Epithelial cell of esophagus (primary cell): ENCODE results near the gene LIPJ.

Source experiments
- DNase-seq: peaks from one replicate; pipeline ENCODE4 v3.0.0; 2010; ENCODE audit warnings: low read depth
- H3K4me3 ChIP-seq: 2 replicates; pipeline ENCODE4 v1.5.1; 2011; ENCODE audit warnings: mild to moderate bottlenecking, low read length, control low read depth
- TF ChIP-seq, protein P1 (sequence below): IDR thresholded peaks from 2 replicates; pipeline ENCODE4 v1.5.1; 2011; ENCODE audit warnings: low read depth, mild to moderate bottlenecking, low read length, control low read depth, inconsistent platforms; ENCODE audit not compliant: insufficient read depth; ENCODE audit errors: missing control alignments

The LIPJ gene

GRCh38 chr10:88594482-88594881 is 7.9 kb downstream of the LIPJ start:
- no peak overlapping the region for H3K4me3 ChIP-seq
- TF ChIP-seq, protein P1, sequence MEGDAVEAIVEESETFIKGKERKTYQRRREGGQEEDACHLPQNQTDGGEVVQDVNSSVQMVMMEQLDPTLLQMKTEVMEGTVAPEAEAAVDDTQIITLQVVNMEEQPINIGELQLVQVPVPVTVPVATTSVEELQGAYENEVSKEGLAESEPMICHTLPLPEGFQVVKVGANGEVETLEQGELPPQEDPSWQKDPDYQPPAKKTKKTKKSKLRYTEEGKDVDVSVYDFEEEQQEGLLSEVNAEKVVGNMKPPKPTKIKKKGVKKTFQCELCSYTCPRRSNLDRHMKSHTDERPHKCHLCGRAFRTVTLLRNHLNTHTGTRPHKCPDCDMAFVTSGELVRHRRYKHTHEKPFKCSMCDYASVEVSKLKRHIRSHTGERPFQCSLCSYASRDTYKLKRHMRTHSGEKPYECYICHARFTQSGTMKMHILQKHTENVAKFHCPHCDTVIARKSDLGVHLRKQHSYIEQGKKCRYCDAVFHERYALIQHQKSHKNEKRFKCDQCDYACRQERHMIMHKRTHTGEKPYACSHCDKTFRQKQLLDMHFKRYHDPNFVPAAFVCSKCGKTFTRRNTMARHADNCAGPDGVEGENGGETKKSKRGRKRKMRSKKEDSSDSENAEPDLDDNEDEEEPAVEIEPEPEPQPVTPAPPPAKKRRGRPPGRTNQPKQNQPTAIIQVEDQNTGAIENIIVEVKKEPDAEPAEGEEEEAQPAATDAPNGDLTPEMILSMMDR = no peak
- DNase-seq = no peak

- DNase-seq = no peak
- TF ChIP-seq, protein P1 = no peak
- no peak overlapping the region for H3K4me3 ChIP-seq
Observed at GRCh38 chr10:88598055-88598454, 11.5 kb downstream of the LIPJ start.

DNA sequence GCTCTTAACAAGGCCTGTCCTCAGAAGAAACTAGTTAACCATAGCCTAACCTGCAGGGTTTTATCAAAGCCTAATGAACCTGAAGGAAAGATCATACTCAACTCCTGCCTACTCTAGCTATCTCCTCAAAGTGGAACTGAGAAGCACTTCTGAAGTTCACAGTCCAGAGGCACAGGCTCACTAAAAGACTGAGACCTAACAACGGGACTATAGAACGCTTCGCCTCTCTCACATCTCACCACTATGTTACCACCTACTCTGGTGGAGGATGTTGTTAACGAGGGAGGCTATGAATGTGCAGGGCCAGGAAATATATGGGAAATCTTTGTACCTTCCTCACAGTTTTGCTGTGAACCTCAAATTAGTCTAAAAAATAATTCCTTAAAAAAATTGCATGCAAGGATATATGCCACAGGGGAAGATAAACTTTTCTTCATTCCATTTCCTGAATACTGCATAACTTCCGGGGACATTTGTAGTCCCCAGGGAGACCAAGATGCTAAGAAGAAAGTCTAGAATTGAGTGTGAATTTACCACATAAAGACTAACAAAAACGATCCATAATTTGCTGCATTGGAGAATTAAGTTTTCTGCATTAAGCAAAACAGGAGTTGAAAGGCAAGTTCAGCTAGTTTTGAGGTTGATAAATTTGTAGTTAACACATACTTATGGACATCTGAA is 21.6 kb downstream of the LIPJ start:
- no peak for DNase-seq
- TF ChIP-seq, protein P1 = no peak

GRCh38 chr10:88608780-88609179 is 22.2 kb downstream of the LIPJ start:
- no peak for DNase-seq
- TF ChIP-seq, protein P1 = no peak
- H3K4me3 ChIP-seq = no peak overlapping the region

More for the DNA sequence above, 21.6 kb downstream of the LIPJ start:
- H3K4me3 ChIP-seq = no peak overlapping the region

DNA sequence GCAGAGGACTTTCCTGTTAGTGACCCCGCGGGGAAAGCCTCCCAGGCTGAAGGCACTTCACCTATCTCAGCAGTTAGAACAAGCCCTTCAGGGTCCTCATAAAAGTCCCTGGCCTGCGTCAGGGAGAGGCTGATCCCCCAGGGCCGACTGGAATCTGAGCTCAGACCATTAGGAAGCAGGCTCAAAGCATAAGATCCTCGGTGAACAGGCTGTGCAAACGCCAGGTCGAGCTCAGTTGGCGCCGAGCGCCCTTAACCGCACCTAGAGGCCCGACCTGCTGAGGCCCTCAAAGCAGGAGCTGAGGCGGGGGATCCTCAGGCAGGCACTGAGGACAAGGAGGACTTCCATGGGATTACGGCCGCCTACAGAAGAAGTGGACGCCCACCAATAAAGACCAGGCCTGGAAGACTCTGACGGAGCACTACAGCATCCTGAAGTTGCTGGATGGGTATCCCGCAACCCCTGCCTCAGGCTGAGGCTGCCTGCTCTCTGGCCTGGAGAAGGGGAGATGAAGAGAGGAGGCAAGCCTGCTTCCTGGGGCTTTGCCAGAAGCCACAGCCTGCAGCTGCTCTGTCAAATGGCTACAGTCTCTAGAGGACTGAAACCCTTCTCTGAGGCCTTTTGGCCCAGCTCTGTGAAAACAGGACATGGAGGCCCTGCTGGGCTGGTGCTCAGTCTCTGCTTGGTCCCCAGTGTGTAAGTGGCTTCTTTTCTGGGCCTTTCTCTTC is 29.9 kb downstream of the LIPJ start:
- TF ChIP-seq, protein P1 = no peak

GRCh38 chr10:88617772-88618300 is 31.3 kb downstream of the LIPJ start:
- TF ChIP-seq, protein P1 = no peak
- H3K4me3 ChIP-seq = no peak overlapping the region
- DNase-seq = no peak

More for the DNA sequence above, 29.9 kb downstream of the LIPJ start:
- DNase-seq = no peak
- no peak overlapping the region for H3K4me3 ChIP-seq
